HCT116 (cell line): ENCODE data around the gene PALM2AKAP2. TPM values are rescaled to one million over a fixed set of nuclear protein-coding genes. Genes with fewer than 3 reads are reported as not detected.

ENCODE experiments used
- ATAC-seq: fragments of 200-7000 bp; cut with Tn5 transposase; 2 replicates; pipeline ENCODE4 v1.9.1; 2020; ENCODE audit warnings: mild to moderate bottlenecking, moderate library complexity
- BruUV-seq: library from RNA; stranded (reverse); fragments of 400-500 nt; replicated peaks from 2 replicates; lab custom pipeline; 2021; lab: Mats Ljungman, UMichigan
- CTCF ChIA-PET: fragments of 300-600 bp; sonication (Branson Sonifier 250); formaldehyde crosslinking; loops from one replicate; lab custom pipeline; 2021; ENCODE audit warnings: antibody characterized with exemption; lab: Charles Lee
- POLR2A ChIA-PET: fragments of 300-600, 350-600 bp; sonication (Branson Sonifier 250); formaldehyde crosslinking; loops from one replicate; lab custom pipeline; 2021; ENCODE audit warnings: antibody characterized with exemption; lab: Charles Lee
- RAD21 ChIA-PET, 2 experiments: fragments of 300-600 bp; sonication (Branson Sonifier 250); formaldehyde crosslinking; loops; one replicate each; lab custom pipeline; 2023; ENCODE audit warnings: low total read pairs in 2 of 2; ENCODE audit not compliant: uncharacterized antibody in 2 of 2, unreplicated experiment in 2 of 2, low non-redundant PET in 1 of 2; lab: Charles Lee
- DNase-seq: peaks from one replicate; pipeline ENCODE4 v3.0.0-alpha.2; 2010; ENCODE audit warnings: low read depth, low spot score
- H2AFZ ChIP-seq: fragments of 200-600 bp; shearing (Covaris generic), sonication (generic); 2 replicates; pipeline ENCODE4 v1.6.1; 2017; ENCODE audit warnings: low read depth, mixed run types, mixed read lengths, antibody characterized with exemption, low read length; ENCODE audit not compliant: poor library complexity, severe bottlenecking
- H3K27ac ChIP-seq: 2 replicates; pipeline ENCODE4 v1.5.1; 2012; ENCODE audit warnings: low read depth, low read length
- H3K27me3 ChIP-seq: fragments of 200-600 bp; sonication (generic); 2 replicates; pipeline ENCODE4 v1.6.1; 2016; ENCODE audit warnings: mixed run types, low read length, mixed read lengths; ENCODE audit not compliant: insufficient read depth
- H3K36me3 ChIP-seq, 2 experiments: fragments of 200-500 bp in 1 of 2; fragments of 200-600 bp in 1 of 2; sonication (Bioruptor generic) in 1 of 2; sonication (generic) in 1 of 2; 2 replicates each; pipeline versions ENCODE4 v1.5.1 to v1.6.1; 2014 to 2016; ENCODE audit warnings: low read length in 2 of 2, inconsistent platforms in 1 of 2, mixed read lengths in 1 of 2, mixed run types in 1 of 2; ENCODE audit not compliant: insufficient read depth in 2 of 2, control insufficient read depth in 1 of 2
- H3K4me1 ChIP-seq, 2 experiments: fragments of 200-600 bp in 1 of 2; sonication (generic) in 1 of 2; 2 replicates each; pipeline versions ENCODE4 v1.5.1 to v1.6.1; 2012 to 2017; ENCODE audit warnings: low read length in 2 of 2, inconsistent platforms in 1 of 2, mild to moderate bottlenecking in 1 of 2, mixed read lengths in 1 of 2, mixed run types in 1 of 2, moderate library complexity in 1 of 2; ENCODE audit not compliant: insufficient read depth in 2 of 2, control insufficient read depth in 1 of 2
- H3K4me2 ChIP-seq: fragments of 200-600 bp; sonication (generic); 2 replicates; pipeline ENCODE4 v1.6.1; 2017; ENCODE audit warnings: mixed run types, low read length, mixed read lengths
- H3K4me3 ChIP-seq, 2 experiments: fragments of 200-600 bp in 1 of 2; sonication (generic) in 1 of 2; replicated peaks in 1 of 2; 2 replicates each; pipeline ENCODE4 v1.5.1; 2011 to 2016; ENCODE audit warnings: low read length in 2 of 2, control low read depth in 1 of 2, low read depth in 1 of 2, mild to moderate bottlenecking in 1 of 2, mixed read lengths in 1 of 2, mixed run types in 1 of 2
- H3K79me2 ChIP-seq: fragments of 200-600 bp; sonication (generic); 2 replicates; pipeline ENCODE4 v1.6.1; 2017; ENCODE audit warnings: mild to moderate bottlenecking, mixed run types, low read length, moderate library complexity, mixed read lengths; ENCODE audit not compliant: insufficient read depth
- H3K9ac ChIP-seq: fragments of 200-600 bp; sonication (generic); 2 replicates; pipeline ENCODE4 v1.6.1; 2016; ENCODE audit warnings: low read length, mixed read lengths
- H3K9me2 ChIP-seq: fragments of 200-600 bp; sonication (generic), shearing (Covaris generic); 2 replicates; pipeline ENCODE4 v1.6.1; 2017; ENCODE audit warnings: mixed run types, mild to moderate bottlenecking, moderate library complexity; ENCODE audit not compliant: insufficient read depth
- H3K9me3 ChIP-seq, 2 experiments: fragments of 200-500 bp in 1 of 2; fragments of 200-600 bp in 1 of 2; sonication (Bioruptor generic) in 1 of 2; sonication (generic) in 1 of 2; 2 replicates each; pipeline ENCODE4 v1.6.1; 2014 to 2017; ENCODE audit warnings: low read length in 2 of 2, mixed read lengths in 2 of 2, inconsistent platforms in 1 of 2, low read depth in 1 of 2, mild to moderate bottlenecking in 1 of 2, mixed run types in 1 of 2, moderate library complexity in 1 of 2; ENCODE audit not compliant: control insufficient read depth in 1 of 2, insufficient read depth in 1 of 2
- H4K20me1 ChIP-seq: fragments of 200-600 bp; sonication (generic), shearing (Covaris generic); 2 replicates; pipeline ENCODE4 v1.6.1; 2017; ENCODE audit warnings: mixed run types, mild to moderate bottlenecking, moderate library complexity; ENCODE audit not compliant: insufficient read depth
- CEBPB ChIP-seq: IDR thresholded peaks from 2 replicates; pipeline ENCODE4 v1.6.1; 2012; ENCODE audit warnings: low read depth
- EGR1 ChIP-seq: IDR thresholded peaks from 2 replicates; pipeline ENCODE4 v1.6.1; 2012; ENCODE audit warnings: low read depth
- ELF1 ChIP-seq: IDR thresholded peaks from 2 replicates; pipeline ENCODE4 v1.6.1; 2012; ENCODE audit warnings: low read depth, borderline replicate concordance
- EZH2 ChIP-seq: fragments of 200-600 bp; sonication (generic); IDR thresholded peaks from 2 replicates; pipeline ENCODE4 v1.6.1; 2017; ENCODE audit warnings: antibody characterized with exemption, mixed run types
- EZH2phosphoT487 ChIP-seq: fragments of 200-600 bp; IDR thresholded peaks from 2 replicates; pipeline ENCODE4 v1.6.1; 2018; ENCODE audit warnings: antibody characterized with exemption, borderline replicate concordance
- FOSL1 ChIP-seq: IDR thresholded peaks from 2 replicates; pipeline ENCODE4 v1.6.1; 2012; ENCODE audit warnings: low read depth
- POLR2A ChIP-seq: IDR thresholded peaks from 2 replicates; pipeline ENCODE4 v1.7.0; 2011; ENCODE audit warnings: borderline replicate concordance; ENCODE audit not compliant: insufficient read depth, insufficient read length; ENCODE audit errors: extremely low read depth
- SRF ChIP-seq: IDR thresholded peaks from 2 replicates; pipeline ENCODE4 v1.6.1; 2012; ENCODE audit warnings: low read depth
- ZBTB33 ChIP-seq: IDR thresholded peaks from 2 replicates; pipeline ENCODE4 v1.6.1; 2011; ENCODE audit warnings: mild to moderate bottlenecking, low read length, moderate library complexity; ENCODE audit not compliant: insufficient replicate concordance; ENCODE audit errors: extremely low read depth
- intact Hi-C: fragments of 100-400 bp; cut with micrococcal nuclease; formaldehyde crosslinking; loops from 2 replicates; pipeline ENCODE4 v1.10.0; 2022
- total RNA-seq: library from RNA; stranded (reverse); gene quantifications from one replicate; pipeline ENCODE4 v1.2.1, GENCODE V29; 2021; ENCODE audit not compliant: unreplicated experiment
- TF ChIP-seq, protein P1 (sequence below), 3 experiments: fragments of 200-600 bp in 1 of 3; sonication (generic) in 1 of 3; IDR thresholded peaks in 2 of 3; conservative IDR thresholded peaks in 1 of 3; 2 replicates each; pipeline ENCODE4 v1.5.1; 2012 to 2017; ENCODE audit warnings: low read depth in 2 of 3, low read length in 2 of 3, antibody characterized with exemption in 1 of 3, borderline replicate concordance in 1 of 3, control low read depth in 1 of 3, mild to moderate bottlenecking in 1 of 3, mixed read lengths in 1 of 3, mixed run types in 1 of 3, moderate library complexity in 1 of 3; ENCODE audit not compliant: insufficient read depth in 1 of 3

The PALM2AKAP2 gene
- total RNA-seq, 1 experiment from 2014 or later: 0.34 TPM

DNA sequence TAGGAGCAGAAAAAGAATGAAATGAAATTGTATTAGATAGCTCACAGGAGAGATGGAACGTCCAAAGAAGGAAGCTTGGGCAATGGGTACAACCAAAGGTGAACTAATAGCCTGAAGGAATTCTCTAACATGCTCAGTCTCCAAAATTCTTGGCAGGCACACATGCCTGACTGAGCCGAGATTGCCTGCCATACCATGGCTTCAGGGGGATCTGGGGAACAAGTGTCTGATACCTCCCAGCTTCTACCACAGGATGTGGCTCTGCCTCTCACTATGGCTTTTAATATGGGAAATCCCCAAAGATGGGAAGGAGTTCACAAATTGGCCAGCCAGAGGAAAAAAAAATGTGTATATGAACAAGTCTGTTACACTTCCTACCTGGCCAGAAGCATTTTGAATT, 3.6 kb upstream of the PALM2AKAP2 start:
- Histone ChIP-seq H3K27me3 (peaks cover 55% of the 10 kb centered on the region), H2AFZ (no peak overlapping the region), H3K9me3 (no peaks in the 10 kb centered on the region), H4K20me1 (no peaks in the 10 kb centered on the region), H3K79me2 (no peaks in the 10 kb centered on the region), H3K36me3 (no peaks in the 10 kb centered on the region), H3K27ac (no peak overlapping the region), H3K4me2 (no peak overlapping the region), H3K9me2 (no peaks in the 10 kb centered on the region), H3K9ac (no peak overlapping the region), H3K4me3 (no peak overlapping the region), H3K4me1 (no peaks in the 10 kb centered on the region)
- no peak for ATAC-seq
- no peak for DNase-seq
- ChIA-PET POLR2A (no interaction called here), RAD21 (no interaction called here), CTCF (no interaction called here)
- intact Hi-C loops: no loop called here
- no TSS peak for BruUV-seq
- TF ChIP-seq EZH2phosphoT487 (no peak), ELF1 (no peak), SRF (no peak), CEBPB (no peak), FOSL1 (no peak), ZBTB33 (no peak), EZH2 (no peak), EGR1 (no peak), POLR2A (no peak)
- TF ChIP-seq, protein P1, sequence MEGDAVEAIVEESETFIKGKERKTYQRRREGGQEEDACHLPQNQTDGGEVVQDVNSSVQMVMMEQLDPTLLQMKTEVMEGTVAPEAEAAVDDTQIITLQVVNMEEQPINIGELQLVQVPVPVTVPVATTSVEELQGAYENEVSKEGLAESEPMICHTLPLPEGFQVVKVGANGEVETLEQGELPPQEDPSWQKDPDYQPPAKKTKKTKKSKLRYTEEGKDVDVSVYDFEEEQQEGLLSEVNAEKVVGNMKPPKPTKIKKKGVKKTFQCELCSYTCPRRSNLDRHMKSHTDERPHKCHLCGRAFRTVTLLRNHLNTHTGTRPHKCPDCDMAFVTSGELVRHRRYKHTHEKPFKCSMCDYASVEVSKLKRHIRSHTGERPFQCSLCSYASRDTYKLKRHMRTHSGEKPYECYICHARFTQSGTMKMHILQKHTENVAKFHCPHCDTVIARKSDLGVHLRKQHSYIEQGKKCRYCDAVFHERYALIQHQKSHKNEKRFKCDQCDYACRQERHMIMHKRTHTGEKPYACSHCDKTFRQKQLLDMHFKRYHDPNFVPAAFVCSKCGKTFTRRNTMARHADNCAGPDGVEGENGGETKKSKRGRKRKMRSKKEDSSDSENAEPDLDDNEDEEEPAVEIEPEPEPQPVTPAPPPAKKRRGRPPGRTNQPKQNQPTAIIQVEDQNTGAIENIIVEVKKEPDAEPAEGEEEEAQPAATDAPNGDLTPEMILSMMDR (IDR thresholded peaks at IDR 0.05 in 2 of 3, conservative IDR thresholded peaks at IDR 0.05 in 1 of 3; ENCODE audit: borderline replicate concordance in 1 of 3, insufficient read depth in 1 of 3, low read depth in 2 of 3, low read length in 2 of 3): no peak
